ENCODE results near the gene CTTNBP2.

CTTNBP2 gene

GRCh38 chr7:117873310-117874190, at the start of gene CTTNBP2:
Gene CTTNBP2, minus strand, starts transcription at chr7:117873441. Its CDS starts 26 bp downstream, at chr7:117873415.
- no peak for DNase-seq (ENCODE audit: low spot score)

DNA sequence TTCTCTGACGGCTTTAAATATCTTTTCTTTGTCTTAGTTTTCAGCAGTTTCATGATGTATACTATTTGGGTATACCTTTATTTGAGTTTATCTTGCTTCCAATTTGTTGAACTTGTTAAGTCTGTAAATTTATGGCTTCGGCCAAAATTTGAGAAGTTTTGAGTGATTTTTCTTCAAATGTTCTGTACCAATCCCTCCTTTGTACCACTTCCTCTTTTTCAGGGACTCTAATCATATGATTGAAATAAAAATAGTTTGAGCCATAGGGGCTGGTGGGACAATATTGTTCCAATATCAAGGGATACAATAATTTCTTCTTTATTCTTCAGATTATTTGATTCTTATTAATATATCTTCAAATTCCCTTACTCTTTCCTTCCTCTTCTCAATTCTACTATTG, 43.1 kb upstream of the CTTNBP2 start:
- DNase-seq (ENCODE audit: low spot score) = no peak

DNA sequence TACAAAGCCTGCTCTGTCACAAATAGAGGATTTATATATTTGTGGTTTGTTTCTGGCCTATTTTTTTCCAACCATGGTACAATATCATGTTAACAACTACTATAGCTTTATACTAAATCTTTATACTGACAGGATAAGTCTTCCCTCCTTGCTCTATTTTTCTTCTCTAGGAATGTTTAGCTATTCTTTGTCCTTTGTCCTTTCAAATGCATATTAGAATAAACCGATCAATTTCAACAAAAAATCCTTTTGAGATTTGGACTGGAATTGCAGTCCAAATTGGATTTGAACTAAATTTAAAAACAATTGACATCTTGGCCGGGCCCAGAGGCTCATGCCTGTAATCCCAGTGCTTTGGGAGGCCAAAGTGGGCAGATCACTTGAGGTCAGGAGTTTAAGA, 39.2 kb upstream of the CTTNBP2 start:
- no peak for DNase-seq (ENCODE audit: low spot score)

- DNase-seq (ENCODE audit: low spot score) = no peak
Observed at GRCh38 chr7:117908031-117908795, 35.0 kb upstream of the CTTNBP2 start.

GRCh38 chr7:117907049-117907640, 33.9 kb upstream of the CTTNBP2 start:
- no peak for DNase-seq (ENCODE audit: low spot score)

DNA sequence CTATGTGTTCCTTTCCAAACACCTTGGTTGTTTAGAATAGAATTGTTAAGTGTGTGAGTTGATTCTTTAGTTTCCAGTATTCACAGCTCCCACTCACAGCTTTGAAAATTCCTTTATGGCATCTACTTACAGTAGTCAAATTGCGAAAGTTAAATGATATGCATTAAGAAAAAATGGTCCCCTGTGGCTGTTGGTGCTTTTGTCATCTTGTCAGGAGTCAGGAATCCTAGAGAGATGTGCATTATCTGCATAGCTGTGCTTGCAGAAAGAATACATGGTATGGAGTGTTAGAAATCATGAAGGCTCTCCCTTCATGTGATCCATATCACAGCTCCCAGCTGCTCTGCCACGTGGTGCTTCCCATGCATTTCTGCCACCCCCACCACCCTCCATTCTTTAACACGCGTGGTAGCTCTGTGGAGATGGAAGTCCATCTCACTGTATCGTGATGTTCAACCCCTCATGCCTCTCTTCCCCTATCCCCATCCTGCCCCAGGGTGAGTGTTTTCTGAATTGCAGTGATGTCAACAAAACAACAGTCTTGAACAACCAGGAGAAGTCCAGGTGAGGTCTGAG, 29.2 kb upstream of the CTTNBP2 start:
- DNase-seq (ENCODE audit: low spot score) = no peak

DNA sequence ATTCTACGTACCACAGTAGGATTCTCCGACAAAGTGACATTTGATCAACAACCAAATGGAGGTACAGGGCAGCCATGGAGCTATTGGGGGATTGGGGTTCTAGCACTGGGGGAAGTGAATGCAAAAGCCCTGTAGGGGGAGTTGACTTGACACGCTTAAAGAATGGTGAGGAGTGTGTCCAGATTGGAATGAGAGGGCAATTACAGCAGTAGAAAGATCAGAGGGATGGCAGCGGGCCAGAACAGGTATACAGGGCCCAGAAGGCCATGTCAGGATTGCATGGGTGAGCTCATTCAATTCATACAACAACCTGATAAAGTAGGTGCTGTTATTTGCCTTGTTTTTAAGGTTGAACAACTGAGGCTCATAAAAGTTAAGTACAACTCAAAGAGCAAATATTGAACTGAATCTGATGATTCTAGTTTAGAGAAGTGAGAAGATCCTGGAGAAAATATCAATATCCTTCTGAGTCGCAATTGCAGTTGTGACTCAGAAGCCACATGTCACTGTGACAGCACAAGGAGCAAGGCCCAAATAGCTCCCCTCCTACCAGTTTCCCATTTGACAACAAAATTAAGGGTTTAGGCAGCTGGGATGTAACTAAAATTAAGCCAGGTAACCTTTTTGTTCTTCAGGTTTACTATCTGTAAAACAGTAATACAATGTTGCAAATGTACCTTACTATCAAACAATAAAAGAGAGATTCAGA, 28.0 kb upstream of the CTTNBP2 start:
- DNase-seq (ENCODE audit: low spot score) = no peak

DNA sequence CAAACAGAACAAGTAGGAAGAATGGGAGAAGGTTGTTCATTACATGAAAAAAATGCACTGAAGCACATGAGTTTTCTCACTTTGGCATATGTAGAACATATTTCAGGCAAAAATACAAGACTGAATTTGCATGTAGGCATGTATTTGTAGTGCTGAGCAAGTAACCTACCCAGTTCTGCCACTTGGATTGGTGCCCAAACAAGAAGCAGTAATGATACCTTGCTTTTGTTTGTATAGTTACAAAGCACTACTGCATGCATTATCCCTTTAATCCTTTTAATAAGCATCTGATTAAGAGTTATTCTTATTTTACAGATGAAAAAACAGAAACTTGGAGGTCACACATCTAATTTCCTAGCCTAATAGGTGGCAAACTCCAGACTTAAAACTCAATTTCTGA, 23.1 kb upstream of the CTTNBP2 start:
- DNase-seq (ENCODE audit: low spot score) = no peak

DNA sequence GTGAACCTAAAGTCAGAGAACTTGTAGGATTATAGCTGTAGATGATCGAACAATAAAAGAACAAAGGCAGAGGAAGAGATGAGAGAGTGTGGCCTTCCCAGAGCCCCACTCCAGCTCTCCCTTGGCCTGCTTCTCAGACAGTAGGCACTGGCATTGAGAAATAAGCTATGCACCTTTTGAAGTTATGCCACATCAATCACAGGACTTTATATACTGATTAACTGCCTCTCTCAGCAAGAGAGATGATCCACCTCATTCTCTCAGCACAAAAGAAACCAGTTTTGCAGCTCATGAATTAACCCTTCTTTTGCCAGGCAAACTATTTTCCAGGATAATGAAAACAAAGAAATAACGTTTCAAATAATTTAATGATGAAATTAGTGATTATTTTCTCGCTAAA, 22.0 kb upstream of the CTTNBP2 start:
- DNase-seq (ENCODE audit: low spot score) = no peak

GRCh38 chr7:117894037-117894436, 20.8 kb upstream of the CTTNBP2 start:
- no peak for DNase-seq (ENCODE audit: low spot score)

DNA sequence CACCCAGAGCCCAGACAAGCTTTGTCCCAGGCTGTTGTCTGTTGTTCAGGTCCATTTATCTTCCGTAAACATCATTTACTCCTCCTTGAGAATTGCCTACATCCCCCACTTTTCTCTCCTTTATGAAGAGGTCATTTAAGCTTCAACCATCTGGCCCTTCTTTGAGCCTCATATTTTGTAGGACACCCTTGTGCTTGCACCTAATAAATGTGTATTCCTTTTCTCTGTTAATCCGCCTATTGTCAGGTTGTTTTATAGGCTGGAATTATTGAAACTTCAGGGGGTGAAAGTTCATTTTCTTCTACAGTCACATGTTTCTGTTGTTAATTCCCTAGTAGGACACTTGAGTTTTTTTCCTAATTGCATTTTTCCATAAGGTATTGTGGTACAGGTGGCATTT, 19.6 kb upstream of the CTTNBP2 start:
- no peak for DNase-seq (ENCODE audit: low spot score)

DNA sequence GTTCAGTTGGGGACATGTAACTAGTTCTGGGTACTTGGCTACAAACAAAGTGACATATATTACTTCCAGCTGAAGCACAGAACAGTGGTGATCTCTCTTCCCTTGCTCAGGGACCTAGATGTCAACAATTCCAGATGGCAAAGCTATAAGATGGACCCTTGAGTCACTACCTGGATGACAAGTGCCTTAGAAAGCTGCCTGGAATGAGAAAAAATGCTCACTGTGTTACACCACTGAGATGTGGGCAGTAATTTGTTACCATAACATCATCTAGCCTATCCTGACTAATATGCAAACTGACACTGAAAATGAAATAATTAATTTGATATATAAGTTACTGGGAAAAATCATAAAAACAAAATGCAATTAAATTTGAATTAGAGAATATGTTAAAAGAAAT, 16.4 kb upstream of the CTTNBP2 start:
- no peak for DNase-seq (ENCODE audit: low spot score)

DNA sequence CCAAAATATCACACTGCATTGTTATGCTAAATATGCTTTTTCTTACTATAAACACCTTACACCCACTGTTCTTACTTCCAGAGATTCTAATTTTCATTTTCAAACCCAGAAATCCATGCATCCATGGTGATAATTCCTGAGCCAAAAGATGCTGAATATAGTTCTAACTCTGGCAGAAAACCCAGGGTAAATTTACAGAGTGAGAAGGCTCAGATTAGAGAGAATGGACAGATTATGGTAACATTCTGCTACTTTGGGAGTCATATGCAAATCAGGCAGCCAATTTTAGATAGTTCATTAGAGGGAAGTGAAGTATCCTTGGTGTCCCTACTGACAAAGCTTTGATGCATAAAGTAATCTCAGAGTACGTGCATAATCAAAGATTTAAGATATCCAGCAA, 15.4 kb upstream of the CTTNBP2 start:
- no peak for DNase-seq (ENCODE audit: low spot score)

DNA sequence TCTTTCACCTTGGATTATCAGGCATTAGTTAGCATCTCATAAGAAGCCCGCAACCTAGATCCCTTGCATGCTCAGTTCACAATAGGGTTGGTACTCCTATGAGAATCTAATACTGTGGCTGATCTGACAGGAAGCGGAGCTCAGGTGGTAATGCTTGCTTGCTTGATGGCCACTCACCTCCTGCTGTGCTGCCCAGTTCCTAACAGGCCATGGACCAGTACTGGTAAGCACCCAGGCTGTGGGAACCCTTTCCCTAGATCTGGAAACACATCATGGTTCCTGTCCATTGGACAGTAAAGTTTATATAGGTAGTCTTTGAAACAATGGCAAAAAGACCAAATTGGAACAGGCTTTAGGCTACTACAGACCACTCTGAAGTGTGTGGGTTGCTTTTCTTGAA, 9.4 kb upstream of the CTTNBP2 start:
- no peak for DNase-seq (ENCODE audit: low spot score)

GRCh38 chr7:117876761-117877160, 3.5 kb upstream of the CTTNBP2 start:
- DNase-seq (ENCODE audit: low spot score) = no peak

- DNase-seq (ENCODE audit: low spot score) = peak; percentile 12
Observed at GRCh38 chr7:117875566-117875965, 2.3 kb upstream of the CTTNBP2 start.

DNA sequence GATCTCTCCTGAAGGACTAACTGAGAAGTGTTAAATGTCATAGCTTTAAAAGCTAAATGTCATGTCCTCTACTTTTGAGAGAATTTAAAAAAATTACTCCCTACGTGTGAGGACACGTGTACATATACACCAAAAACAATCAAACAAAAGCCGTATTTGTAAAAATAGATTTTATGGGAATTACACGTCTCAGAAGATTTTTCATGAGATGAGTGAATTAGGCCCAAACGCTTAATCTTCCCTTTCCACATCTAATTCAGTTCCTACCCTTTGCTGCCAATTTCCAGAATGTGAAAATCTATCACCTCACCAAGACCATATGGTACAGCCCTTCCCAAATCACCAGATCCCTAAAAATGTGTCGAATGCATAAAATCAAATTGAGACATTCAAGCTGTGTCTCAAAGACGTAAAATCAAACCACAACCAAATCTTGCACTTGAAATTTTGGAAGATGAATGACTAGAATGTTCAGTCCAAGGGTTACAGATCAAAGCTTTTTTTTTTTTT, 1.0 kb upstream of the CTTNBP2 start:
- DNase-seq (ENCODE audit: low spot score) = no peak

GRCh38 chr7:117872561-117873309, 506 bp downstream of the CTTNBP2 start:
- DNase-seq (ENCODE audit: low spot score) = no peak

GRCh38 chr7:117871778-117872538, 1.3 kb downstream of the CTTNBP2 start:
- DNase-seq (ENCODE audit: low spot score) = no peak

DNA sequence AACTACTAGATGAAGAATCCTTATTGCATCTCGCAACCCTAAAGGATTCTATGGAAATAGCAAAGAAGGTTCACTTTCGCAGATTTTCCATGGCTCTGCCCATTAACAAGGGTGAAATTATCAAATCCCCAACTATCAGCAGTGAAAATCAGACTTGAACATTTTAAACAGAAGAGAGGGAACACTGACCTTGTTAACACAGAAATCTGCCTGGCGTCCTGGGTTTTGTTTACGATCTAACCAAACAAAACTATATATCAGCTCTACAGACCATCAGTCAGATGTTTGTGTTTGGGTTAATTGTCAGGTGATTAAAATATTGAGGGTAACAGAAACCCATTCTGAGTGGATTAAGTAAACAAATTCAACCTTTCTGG, 1.9 kb downstream of the CTTNBP2 start:
- DNase-seq (ENCODE audit: low spot score) = no peak

Measured in NAMALWA (cell line).